Activated T-helper 2 cell treated with anti-CD3 and anti-CD28 coated beads, Interferon-gamma antibody, Interleukin-2, Interleukin-4, amounts not matched to agents 10 μg/mL and 5 μg/mL and 100 μg/mL, durations not matched to agents 14 hours and 24 hours and 36 hours (primary cell): Measurements from ENCODE around the gene SCGB1D4. TPM values are rescaled to one million over a fixed set of nuclear protein-coding genes. Genes with fewer than 3 reads are reported as not detected.
"Not testable (repeated sequence)": the region's sequence is repeated elsewhere in the genome, so short reads cannot be mapped to it uniquely, and the experiment has no call there.

Source experiments
- DNase-seq: peaks from one replicate; pipeline ENCODE4 v3.0.0; 2021; ENCODE audit warnings: low spot score
- H3K27ac Mint-ChIP-seq: one replicate; pipeline ENCODE4 v1.8.0; 2021; ENCODE audit warnings: mixed read lengths
- H3K27me3 Mint-ChIP-seq: one replicate; pipeline ENCODE4 v1.8.0; 2021; ENCODE audit warnings: low read depth, mixed read lengths
- H3K36me3 Mint-ChIP-seq: one replicate; pipeline ENCODE4 v1.8.0; 2021; ENCODE audit warnings: low read depth, mixed read lengths
- H3K4me1 Mint-ChIP-seq: one replicate; pipeline ENCODE4 v1.8.0; 2021; ENCODE audit warnings: low read depth, mixed read lengths
- H3K4me3 Mint-ChIP-seq: one replicate; pipeline ENCODE4 v1.8.0; 2021; ENCODE audit warnings: low read depth, mild to moderate bottlenecking, moderate library complexity, mixed read lengths
- H3K9me3 Mint-ChIP-seq: one replicate; pipeline ENCODE4 v1.8.0; 2021; ENCODE audit warnings: mixed read lengths
- intact Hi-C: fragments of 100-400 bp; cut with micrococcal nuclease; formaldehyde crosslinking; loops from one replicate; pipeline ENCODE4 v1.15.1; 2023
- total RNA-seq: library from RNA; stranded (reverse); gene quantifications from 2 replicates; pipeline ENCODE4 v1.2.3, GENCODE V29; 2022

SCGB1D4 gene, protein sequence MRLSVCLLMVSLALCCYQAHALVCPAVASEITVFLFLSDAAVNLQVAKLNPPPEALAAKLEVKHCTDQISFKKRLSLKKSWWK
- not detected in 2 replicates for total RNA-seq

DNA sequence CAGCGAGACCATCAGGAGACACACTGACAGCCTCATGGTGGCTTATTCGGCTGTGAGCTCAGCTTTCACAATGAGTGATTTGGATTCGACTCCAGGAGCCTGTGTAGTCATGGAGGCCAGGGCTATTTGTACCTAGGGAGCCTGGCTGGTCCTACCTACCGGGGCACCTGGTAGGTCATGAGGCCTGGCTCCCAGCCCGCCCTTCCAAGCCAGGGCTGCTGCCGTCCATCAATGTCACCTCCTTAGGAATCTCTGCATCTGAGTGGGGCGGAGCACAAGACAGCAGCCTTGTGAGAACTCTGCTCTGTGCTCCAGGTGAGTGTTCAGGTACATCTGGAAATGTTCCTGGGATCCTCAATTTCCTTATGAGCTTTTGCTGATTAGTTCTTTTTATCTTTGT, at the start of gene SCGB1D4:
SCGB1D4 (minus strand) TSS at position 101 of the 400 bp plus-strand sequence; CDS start at position 36, 65 bp downstream.
- H3K9me3 Mint-ChIP-seq = no peaks in the 10 kb centered on the region
- DNase-seq = no peak
- H3K4me1 Mint-ChIP-seq = no peaks in the 10 kb centered on the region
- H3K36me3 Mint-ChIP-seq = no peaks in the 10 kb centered on the region
- H3K27ac Mint-ChIP-seq = no peak within 1 kb of the TSS
- intact Hi-C loops = no loop called here
- H3K27me3 Mint-ChIP-seq = peaks cover 31% of the 10 kb centered on the region
- H3K4me3 Mint-ChIP-seq = no peak within 1 kb of the TSS

DNA sequence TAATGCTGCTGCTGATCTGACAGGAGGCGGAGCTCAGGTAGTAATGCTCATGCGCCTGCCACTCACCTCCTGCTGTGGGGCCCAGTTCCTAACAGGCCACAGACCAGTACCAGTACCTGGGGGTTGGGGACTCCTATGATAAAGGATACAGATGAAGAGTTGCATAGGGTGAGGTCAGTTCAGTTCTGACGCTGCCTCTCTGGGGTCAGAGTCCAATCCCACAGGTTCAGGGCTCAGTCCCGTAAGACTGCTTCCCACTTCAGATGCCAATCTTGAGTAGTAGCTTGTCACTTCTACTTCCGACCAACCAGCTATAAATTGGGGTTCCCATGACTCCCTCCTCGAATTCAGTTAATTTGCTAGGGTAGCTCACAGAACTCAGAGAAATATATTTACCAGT, 47.0 kb upstream of the SCGB1D4 start:
- Mint-ChIP-seq H3K27ac (no peak overlapping the region), H3K36me3 (no peaks in the 10 kb centered on the region), H3K4me1 (no peaks in the 10 kb centered on the region), H3K9me3 (no peaks in the 10 kb centered on the region), H3K27me3 (no peaks in the 10 kb centered on the region), H3K4me3 (no peak overlapping the region)
- no peak for DNase-seq
- intact Hi-C loops = no loop called here

DNA sequence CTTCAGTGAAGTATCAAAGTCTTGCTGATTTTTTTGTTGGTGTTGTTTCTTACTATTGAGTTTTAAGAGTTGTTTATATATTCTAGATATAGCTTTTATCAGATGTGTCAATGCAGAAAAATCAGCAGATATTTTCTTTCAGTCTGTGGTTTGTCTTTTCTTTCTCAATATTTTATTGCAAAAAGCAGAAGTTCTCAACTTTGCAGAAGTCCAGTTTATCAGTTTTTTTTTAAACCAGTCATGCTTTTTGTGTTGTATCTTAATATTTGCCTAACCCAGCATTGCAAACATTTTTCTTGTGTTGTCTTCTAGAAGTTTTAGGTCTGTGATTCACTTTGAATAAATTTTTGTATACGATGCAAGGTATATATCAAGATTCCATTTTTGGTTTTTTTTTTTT, 45.3 kb upstream of the SCGB1D4 start:
- peaks cover 3% of the 10 kb centered on the region for H3K27me3 Mint-ChIP-seq
- no peaks in the 10 kb centered on the region for H3K36me3 Mint-ChIP-seq
- no peak for DNase-seq
- no peak overlapping the region for H3K4me3 Mint-ChIP-seq
- H3K4me1 Mint-ChIP-seq = peaks cover 3% of the 10 kb centered on the region
- no peaks in the 10 kb centered on the region for H3K9me3 Mint-ChIP-seq
- H3K27ac Mint-ChIP-seq = no peak overlapping the region
- intact Hi-C loops = no loop called here

DNA sequence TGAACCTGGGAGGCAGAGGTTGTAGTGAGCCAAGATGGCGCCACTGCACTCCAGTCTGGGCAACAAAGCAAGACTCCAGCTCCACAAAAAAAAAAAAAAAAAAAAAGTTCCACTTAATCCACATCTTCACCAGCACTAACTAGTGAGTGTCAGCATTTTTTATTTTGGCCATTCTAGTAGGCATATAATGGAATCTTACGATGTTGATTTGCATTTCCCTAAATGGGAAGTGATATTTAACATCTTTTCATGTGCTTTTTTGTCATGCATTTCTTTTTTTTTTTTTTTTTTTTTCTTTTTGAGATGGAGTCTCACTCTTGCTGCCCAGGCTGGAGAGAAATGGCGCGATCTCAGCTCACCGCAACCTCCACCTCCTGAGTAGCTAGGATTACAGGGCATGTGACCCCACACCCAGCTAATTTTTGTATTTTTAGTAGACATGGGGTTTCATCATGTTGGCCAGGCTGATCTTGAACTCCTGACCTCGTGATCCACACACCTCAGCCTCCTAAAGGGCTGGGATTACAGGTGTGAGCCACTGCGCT, 44.8 kb upstream of the SCGB1D4 start:
- DNase-seq, H3K9me3 Mint-ChIP-seq, intact Hi-C loops, H3K4me3 Mint-ChIP-seq, H3K27ac Mint-ChIP-seq, H3K27me3 Mint-ChIP-seq, H3K4me1 Mint-ChIP-seq, H3K36me3 Mint-ChIP-seq: not testable (repeated sequence)

DNA sequence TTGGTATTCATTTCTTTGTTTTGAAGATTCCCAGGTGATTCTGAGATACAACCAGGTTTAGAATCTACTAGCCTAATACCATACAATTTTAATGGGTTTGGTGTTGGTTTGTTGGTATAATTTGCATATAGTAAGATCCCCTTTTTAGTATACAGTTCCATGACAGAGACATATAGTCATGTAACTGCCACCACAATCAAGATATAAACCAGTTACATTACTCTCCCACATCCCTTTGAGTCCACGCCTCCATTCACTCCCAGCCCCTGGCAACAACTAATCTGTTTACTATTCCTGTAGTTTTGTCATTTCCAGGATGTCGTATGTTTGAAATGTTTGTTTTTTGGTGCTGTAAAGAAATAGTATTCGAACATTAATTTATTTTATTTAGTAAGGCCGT, 42.7 kb upstream of the SCGB1D4 start:
- no peak for DNase-seq
- no peaks in the 10 kb centered on the region for H3K36me3 Mint-ChIP-seq
- H3K4me3 Mint-ChIP-seq = no peak overlapping the region
- H3K4me1 Mint-ChIP-seq = peaks cover 12% of the 10 kb centered on the region
- no peak overlapping the region for H3K27ac Mint-ChIP-seq
- H3K9me3 Mint-ChIP-seq = no peaks in the 10 kb centered on the region
- H3K27me3 Mint-ChIP-seq = peaks cover 14% of the 10 kb centered on the region
- intact Hi-C loops = no loop called here

DNA sequence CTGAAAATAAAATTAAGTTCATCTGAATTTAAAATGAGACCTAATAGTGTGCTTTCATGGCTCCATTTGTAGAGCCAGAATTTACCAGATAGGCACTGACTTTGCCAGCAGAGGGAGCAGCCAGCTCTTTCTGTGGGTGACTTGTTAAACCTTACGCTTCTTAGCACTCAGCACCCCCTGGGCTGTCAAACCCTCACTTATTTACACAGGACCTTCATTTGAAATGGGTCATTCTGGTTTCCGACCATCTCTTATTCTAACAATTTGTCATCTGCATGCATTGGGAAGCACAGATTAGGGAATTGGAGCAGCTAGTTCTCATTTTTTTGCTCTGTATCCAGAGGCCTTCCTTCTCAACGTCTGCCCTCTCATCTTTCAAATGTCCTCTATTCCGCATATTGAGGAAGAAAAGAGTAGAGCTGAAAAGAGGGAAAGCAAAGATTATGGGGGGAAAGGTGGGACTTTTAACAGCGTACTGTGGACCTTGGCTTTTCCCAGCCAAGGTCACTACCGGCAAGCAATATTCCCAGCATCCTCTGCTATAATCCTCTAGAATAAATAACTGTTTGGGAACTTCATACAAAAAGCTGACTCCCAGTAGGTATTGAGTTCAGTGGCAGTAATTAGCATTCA, 41.5 kb upstream of the SCGB1D4 start:
- H3K27ac Mint-ChIP-seq = no peak overlapping the region
- H3K4me1 Mint-ChIP-seq = peaks cover 16% of the 10 kb centered on the region
- peaks cover 26% of the 10 kb centered on the region for H3K27me3 Mint-ChIP-seq
- H3K36me3 Mint-ChIP-seq = no peaks in the 10 kb centered on the region
- H3K4me3 Mint-ChIP-seq = no peak overlapping the region
- H3K9me3 Mint-ChIP-seq = no peaks in the 10 kb centered on the region
- intact Hi-C loops = loop anchor here (1.0 kb wide), 1 partner anchor 38 kb away; no protein-coding TSS in a partner anchor
- DNase-seq = peak; percentile 40

DNA sequence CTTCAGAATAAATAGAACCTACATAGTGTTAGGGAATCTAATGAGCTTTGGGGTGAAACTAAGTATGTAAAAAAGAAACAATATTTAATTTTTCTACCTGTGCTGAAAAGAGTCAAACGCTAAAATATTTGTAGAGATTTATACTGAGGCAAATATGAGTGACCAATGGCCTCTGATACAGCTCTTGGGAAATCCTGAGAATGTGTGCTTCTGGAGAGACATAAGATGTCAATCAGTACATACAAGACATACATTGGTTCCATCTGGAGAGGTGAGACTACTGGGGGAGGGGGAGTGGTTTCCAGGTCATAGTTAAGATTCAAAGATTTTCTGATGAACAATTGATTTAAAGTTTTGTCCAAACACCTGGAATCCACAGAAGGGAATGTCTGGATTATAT, 39.3 kb upstream of the SCGB1D4 start:
- Mint-ChIP-seq H3K27me3 (peaks cover 35% of the 10 kb centered on the region), H3K9me3 (no peaks in the 10 kb centered on the region), H3K27ac (no peak overlapping the region), H3K36me3 (no peaks in the 10 kb centered on the region), H3K4me3 (peak overlapping the region; percentile 85), H3K4me1 (peaks cover 16% of the 10 kb centered on the region)
- DNase-seq = no peak
- intact Hi-C loops = no loop called here

DNA sequence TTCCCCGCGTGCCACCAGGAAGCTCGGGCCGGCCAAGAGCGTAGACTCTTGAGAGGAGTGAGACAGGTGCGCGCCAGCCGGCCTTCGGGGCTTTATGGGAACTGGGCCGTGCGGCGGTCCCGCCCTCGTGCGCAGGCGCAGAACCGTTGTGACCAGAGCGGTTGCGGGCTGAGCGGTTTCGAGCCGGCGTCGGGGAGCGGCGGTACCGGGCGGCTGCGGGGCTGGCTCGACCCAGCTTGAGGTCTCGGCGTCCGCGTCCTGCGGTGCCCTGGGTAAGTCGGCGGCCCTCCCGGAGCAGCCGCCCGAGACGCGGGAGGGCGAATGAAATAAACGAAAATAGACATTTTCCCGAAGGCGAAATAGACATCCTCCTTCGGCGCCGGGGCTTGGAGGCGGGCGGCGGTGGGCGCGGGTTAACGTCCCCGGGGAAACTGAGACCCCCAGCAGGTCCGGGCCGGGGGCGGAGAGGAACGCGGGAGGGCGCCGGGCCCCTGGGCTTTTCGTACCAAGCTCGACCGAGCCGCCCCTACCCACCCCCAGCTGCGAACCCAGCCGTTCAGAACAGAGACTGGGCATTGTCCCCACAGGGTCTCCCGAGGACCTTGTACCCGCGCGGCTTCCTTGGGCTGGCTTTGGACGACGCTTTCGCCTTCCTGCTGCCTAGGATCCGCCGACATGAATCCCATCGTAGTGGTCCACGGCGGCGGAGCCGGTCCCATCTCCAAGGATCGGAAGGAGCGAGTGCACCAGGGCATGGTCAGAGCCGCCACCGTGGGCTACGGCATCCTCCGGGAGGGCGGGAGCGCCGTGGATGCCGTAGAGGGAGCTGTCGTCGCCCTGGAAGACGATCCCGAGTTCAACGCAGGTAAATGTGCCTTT, 38.7 kb upstream of the SCGB1D4 start, which contains the start of gene ASRGL1:
ASRGL1 (plus strand) TSS at position 146 of the 879 bp plus-strand sequence; CDS start at position 676, 530 bp downstream.
- peaks cover 36% of the 10 kb centered on the region for H3K27me3 Mint-ChIP-seq
- peaks cover 16% of the 10 kb centered on the region for H3K4me1 Mint-ChIP-seq
- intact Hi-C loops = no loop called here
- H3K4me3 Mint-ChIP-seq = peak within 1 kb of the TSS; percentile 85
- H3K27ac Mint-ChIP-seq = no peak within 1 kb of the TSS
- H3K9me3 Mint-ChIP-seq = no peaks in the 10 kb centered on the region
- H3K36me3 Mint-ChIP-seq = no peaks in the 10 kb centered on the region
- peak; percentile 72 for DNase-seq

DNA sequence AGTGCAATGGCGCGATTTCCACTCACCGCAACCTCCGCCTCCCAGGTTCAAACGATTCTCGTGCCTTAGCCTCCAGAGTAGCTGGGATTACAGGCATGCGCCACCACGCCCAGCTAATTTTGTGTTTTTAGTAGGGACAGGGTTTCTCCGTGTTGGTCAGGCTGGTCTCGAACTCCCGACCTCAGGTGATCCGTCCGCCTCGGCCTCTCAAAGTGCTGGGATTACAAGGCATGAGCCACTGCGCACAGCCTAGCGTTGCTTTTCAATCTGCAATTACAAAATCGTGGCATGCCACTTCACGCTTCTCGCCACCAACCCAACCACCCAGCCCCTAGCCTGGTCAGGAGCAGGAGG, 38.1 kb upstream of the SCGB1D4 start:
- Mint-ChIP-seq H3K4me3 (peak overlapping the region; percentile 85), H3K27me3 (peaks cover 42% of the 10 kb centered on the region), H3K4me1 (peaks cover 16% of the 10 kb centered on the region)
- H3K9me3 Mint-ChIP-seq, H3K27ac Mint-ChIP-seq, intact Hi-C loops, DNase-seq, H3K36me3 Mint-ChIP-seq: not testable (repeated sequence)

DNA sequence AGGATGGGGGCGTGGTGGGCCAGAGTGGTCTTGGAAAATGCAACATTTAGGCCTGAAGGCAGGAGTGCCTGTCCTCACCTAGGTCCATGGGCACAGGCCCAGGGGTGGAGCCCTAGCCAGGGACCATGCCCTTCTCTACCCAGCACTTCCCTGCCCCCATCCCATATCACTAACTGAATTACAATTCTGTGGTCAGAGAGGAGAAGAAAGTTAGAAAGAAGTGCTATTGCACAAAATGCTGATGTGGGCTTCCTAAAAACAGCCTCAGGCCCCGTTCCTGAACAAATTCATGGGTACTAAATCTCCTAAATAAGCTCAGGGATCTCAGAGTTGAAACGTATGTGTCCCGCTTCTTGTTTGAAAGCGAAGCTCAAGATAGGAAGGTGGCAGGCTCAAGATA, 34.9 kb upstream of the SCGB1D4 start:
- Mint-ChIP-seq H3K27ac (no peak overlapping the region), H3K27me3 (peaks cover 54% of the 10 kb centered on the region), H3K4me1 (peaks cover 13% of the 10 kb centered on the region), H3K36me3 (no peaks in the 10 kb centered on the region), H3K9me3 (no peaks in the 10 kb centered on the region), H3K4me3 (no peak overlapping the region)
- intact Hi-C loops = no loop called here
- no peak for DNase-seq

DNA sequence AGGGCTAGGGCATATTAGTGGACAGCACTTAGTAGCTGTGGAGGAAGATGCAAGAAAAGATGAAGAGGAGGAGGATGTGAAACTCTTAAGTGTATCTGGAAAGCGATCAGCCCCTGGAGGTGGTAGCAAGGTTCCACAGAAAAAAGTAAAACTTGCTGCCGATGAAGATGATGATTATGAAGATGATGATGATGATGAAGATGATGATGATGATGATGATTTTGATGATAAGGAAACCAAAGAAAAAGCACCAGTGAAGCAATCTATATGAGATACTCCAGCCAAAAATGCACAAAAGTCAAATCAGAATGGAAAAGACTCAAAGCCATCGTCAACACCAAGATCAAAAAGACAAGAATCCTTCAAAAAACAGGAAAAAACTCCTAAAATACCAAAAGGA, 32.4 kb upstream of the SCGB1D4 start:
- H3K27ac Mint-ChIP-seq, DNase-seq, H3K4me3 Mint-ChIP-seq, H3K4me1 Mint-ChIP-seq, intact Hi-C loops, H3K36me3 Mint-ChIP-seq, H3K9me3 Mint-ChIP-seq: not testable (repeated sequence)
- peaks cover 42% of the 10 kb centered on the region for H3K27me3 Mint-ChIP-seq

DNA sequence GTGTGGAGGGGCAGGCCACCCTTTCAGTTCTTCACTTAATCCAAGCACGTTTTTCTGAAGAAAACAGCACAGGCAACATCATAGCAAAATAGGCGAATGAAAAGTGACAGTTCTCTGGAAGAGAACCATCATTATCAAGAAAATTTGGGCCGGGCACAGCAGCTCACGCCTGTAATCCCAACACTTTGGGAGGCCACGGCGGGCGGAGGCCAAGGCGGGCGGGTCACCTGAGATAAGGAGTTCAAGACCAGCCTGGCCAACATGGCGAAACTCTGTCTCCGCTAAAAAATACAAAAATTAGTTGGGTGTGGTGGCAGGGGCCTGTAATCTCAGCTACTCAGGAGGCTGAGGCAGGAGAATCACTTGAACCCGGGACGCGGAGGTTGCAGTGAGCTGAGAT, 28.7 kb upstream of the SCGB1D4 start:
- H3K9me3 Mint-ChIP-seq, DNase-seq, intact Hi-C loops: not testable (repeated sequence)

DNA sequence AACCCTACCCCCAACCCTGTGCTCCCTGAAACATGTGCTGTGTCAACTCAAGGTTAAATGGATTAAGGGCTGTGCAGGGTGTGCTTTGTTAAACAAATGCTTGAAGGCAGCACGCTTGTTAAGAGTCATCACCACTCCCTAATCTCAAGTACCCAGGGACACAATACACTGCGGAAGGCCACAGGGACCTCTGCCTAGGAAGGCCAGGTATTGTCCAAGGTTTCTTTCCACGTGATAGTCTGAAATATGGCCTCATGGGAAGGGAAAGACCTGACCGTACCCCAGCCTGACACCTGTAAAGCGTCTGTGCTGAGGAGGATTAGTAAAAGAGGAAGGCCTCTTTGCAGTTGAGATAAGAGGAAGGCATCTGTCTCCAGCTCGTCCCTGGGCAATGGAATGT, 27.8 kb upstream of the SCGB1D4 start:
- H3K4me3 Mint-ChIP-seq, intact Hi-C loops, H3K4me1 Mint-ChIP-seq, H3K36me3 Mint-ChIP-seq, H3K27ac Mint-ChIP-seq, H3K9me3 Mint-ChIP-seq, DNase-seq: not testable (repeated sequence)
- H3K27me3 Mint-ChIP-seq = peaks cover 16% of the 10 kb centered on the region

More for the DNA sequence above, 28.7 kb upstream of the SCGB1D4 start:
- H3K4me3 Mint-ChIP-seq, H3K4me1 Mint-ChIP-seq, H3K36me3 Mint-ChIP-seq, H3K27ac Mint-ChIP-seq: not testable (repeated sequence)
- H3K27me3 Mint-ChIP-seq = peaks cover 24% of the 10 kb centered on the region
